Omental fat pad (tissue), 4 donors: ENCODE measurements around the gene BLCAP. TPM values are rescaled to one million over a fixed set of nuclear protein-coding genes. Genes with fewer than 3 reads are reported as not detected.

Experiments
- ATAC-seq: fragments of 150-250 bp; one replicate; pipeline ENCODE4 v1.9.1; 2016; ENCODE audit warnings: mild to moderate bottlenecking, moderate library complexity; ENCODE audit not compliant: low FRiP score
- DNase-seq: peaks from one replicate; pipeline ENCODE4 v3.0.0-alpha.2; 2019; ENCODE audit warnings: low spot score
- total RNA-seq, 4 donors: library from RNA; depleted of rRNA; stranded (reverse); fragments of >200 nt; gene quantifications; one replicate each; pipeline ENCODE4 v1.1.0, GENCODE V29; 2016
- TF ChIP-seq, protein P1 (sequence below), 3 donors: fragments of 450-650 bp; IDR thresholded peaks; one replicate each; pipeline ENCODE4 v1.5.1; 2016 to 2017; ENCODE audit warnings: antibody characterized with exemption in 3 of 3, mild to moderate bottlenecking in 3 of 3, moderate library complexity in 2 of 3

Gene BLCAP
- total RNA-seq, 4 donors from 2014 or later = 58.6 to 197 (median 82.1) TPM

DNA sequence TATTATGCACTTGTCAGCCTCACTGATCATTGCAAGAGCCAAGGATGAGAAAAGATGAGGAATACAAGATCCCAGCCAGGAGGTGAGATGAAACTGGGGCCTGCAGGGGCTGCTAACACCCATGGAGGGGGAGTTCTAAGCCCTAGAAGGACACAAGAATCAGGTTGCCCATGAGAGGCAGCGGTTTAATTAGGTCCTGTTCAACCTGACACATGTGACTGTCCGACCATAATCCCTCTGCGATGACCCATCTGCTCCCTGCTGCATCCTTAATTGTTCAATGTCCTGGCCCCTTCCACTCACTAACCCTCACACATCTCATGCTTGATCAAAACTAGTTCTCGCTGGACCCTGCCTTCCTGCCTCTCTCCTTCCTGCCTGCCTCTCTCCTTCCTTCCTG is 58.8 kb downstream of the BLCAP start:
- DNase-seq (no peak), ATAC-seq (no peak)
- TF ChIP-seq, protein P1, sequence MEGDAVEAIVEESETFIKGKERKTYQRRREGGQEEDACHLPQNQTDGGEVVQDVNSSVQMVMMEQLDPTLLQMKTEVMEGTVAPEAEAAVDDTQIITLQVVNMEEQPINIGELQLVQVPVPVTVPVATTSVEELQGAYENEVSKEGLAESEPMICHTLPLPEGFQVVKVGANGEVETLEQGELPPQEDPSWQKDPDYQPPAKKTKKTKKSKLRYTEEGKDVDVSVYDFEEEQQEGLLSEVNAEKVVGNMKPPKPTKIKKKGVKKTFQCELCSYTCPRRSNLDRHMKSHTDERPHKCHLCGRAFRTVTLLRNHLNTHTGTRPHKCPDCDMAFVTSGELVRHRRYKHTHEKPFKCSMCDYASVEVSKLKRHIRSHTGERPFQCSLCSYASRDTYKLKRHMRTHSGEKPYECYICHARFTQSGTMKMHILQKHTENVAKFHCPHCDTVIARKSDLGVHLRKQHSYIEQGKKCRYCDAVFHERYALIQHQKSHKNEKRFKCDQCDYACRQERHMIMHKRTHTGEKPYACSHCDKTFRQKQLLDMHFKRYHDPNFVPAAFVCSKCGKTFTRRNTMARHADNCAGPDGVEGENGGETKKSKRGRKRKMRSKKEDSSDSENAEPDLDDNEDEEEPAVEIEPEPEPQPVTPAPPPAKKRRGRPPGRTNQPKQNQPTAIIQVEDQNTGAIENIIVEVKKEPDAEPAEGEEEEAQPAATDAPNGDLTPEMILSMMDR (IDR thresholded peaks at IDR 0.05) = no peak

Other genes starting within 250 kb of the BLCAP start
- 10 to 100 TPM; 25.8 to 37.8 (median 31.9) TPM for gene MANBAL, start 238.2 kb downstream of the BLCAP start, total RNA-seq
- gene SRC, start 181.7 kb downstream of the BLCAP start, total RNA-seq = 10 to 100 TPM; 15.1 to 29.3 (median 19.7) TPM
- 10 to 100 TPM in 3 of 4 donors, 1 to 10 TPM in 1; 7.4 to 44.4 (median 23.2) TPM for gene NNAT, start 6.6 kb downstream of the BLCAP start, total RNA-seq
- gene CTNNBL1, start 166.2 kb upstream of the BLCAP start, total RNA-seq = 10 to 100 TPM; 24.2 to 34.9 (median 31.6) TPM